Measurements from ENCODE around the gene GCSAM. TPM values are rescaled to one million over a fixed set of nuclear protein-coding genes. Genes with fewer than 3 reads are reported as not detected.

Gene GCSAM
- polyA plus RNA-seq, 1 of the 3 experiments (the other 2 are of a cell fraction): not detected

- Histone ChIP-seq H3K9me2 (no peaks in the 10 kb centered on the region), H4K20me1 (ENCODE audit: insufficient read depth) (no peaks in the 10 kb centered on the region), H2AFZ (ENCODE audit: low read depth) (peak within 1 kb of the TSS; percentile 99), H3K79me2 (ENCODE audit: insufficient read depth) (peaks cover 40% of the 10 kb centered on the region), H3K9ac (peak within 1 kb of the TSS; percentile 81), H3K27me3 (ENCODE audit: insufficient read depth) (no peaks in the 10 kb centered on the region), H3K9me3 (no peaks in the 10 kb centered on the region), H3K27ac (ENCODE audit: low read depth in 2 of 2, low read length in 1 of 2) (peak within 1 kb of the TSS in 1 of 2 experiments; percentile 77; a peak in 2 of 4 replicates), H3K4me1 (ENCODE audit: control insufficient read depth in 1 of 2, insufficient read depth in 2 of 2, low read depth in 1 of 2, low read length in 1 of 2) (peaks cover 5 to 10% of the 10 kb centered on the region in 2 experiments; a peak in 2 of 4 replicates), H3K36me3 (replicated peaks in 1 of 2; ENCODE audit: control insufficient read depth in 1 of 2, insufficient read depth in 2 of 2, low read length in 1 of 2) (no peaks in the 10 kb centered on the region), H3F3A (replicated peaks; ENCODE audit: insufficient read depth) (peaks cover 8% of the 10 kb centered on the region), H3K4me2 (peak within 1 kb of the TSS; percentile 86), H3K4me3 (ENCODE audit: low read depth in 2 of 2, low read length in 1 of 2) (peak within 1 kb of the TSS; percentile 60 to 69)
- TF ChIP-seq FOSL2 (IDR thresholded peaks at IDR 0.05; ENCODE audit: borderline replicate concordance, low read depth) (no peak), EP300 (IDR thresholded peaks at IDR 0.05; ENCODE audit: borderline replicate concordance in 1 of 2, low read depth in 1 of 2, low read length in 1 of 2) (no peak), GATA2 (CRISPR knock-in tag; IDR thresholded peaks at IDR 0.05) (no peak), NRF1 (IDR thresholded peaks at IDR 0.05; ENCODE audit: low read depth, low read length) (no peak), RCOR1 (IDR thresholded peaks at IDR 0.05; ENCODE audit: low read length) (no peak), CTCF (IDR thresholded peaks at IDR 0.05) (peak; percentile 28), EZH2phosphoT487 (IDR thresholded peaks at IDR 0.05; ENCODE audit: borderline replicate concordance, low read depth) (no peak), ELF1 (IDR thresholded peaks at IDR 0.05) (no peak), MXI1 (IDR thresholded peaks at IDR 0.05; ENCODE audit: low read depth, low read length) (peak; percentile 55; the same call in 1 of the 2 replicates), SIN3A (IDR thresholded peaks at IDR 0.05; ENCODE audit: borderline replicate concordance, low read depth, low read length) (no peak), PBX3 (IDR thresholded peaks at IDR 0.05) (no peak), TAF1 (IDR thresholded peaks at IDR 0.05; ENCODE audit: borderline replicate concordance, low read depth, low read length) (peak; percentile 65; the same call in 1 of the 2 replicates), JUND (IDR thresholded peaks at IDR 0.05) (no peak), CHD2 (IDR thresholded peaks at IDR 0.05; ENCODE audit: low read length, partially characterized antibody) (no peak), FOXM1 (IDR thresholded peaks at IDR 0.05; ENCODE audit: low read depth) (no peak), NFIC (IDR thresholded peaks at IDR 0.05; ENCODE audit: borderline replicate concordance) (no peak), RXRA (IDR thresholded peaks at IDR 0.05; ENCODE audit: borderline replicate concordance, low read depth) (no peak), POLR2AphosphoS5 (IDR thresholded peaks at IDR 0.05; ENCODE audit: low read depth, low read length) (peak; percentile 50; the same call in 1 of the 2 replicates), SMC3 (IDR thresholded peaks at IDR 0.05; ENCODE audit: low read depth, low read length) (no peak), TEAD4 (IDR thresholded peaks at IDR 0.05; ENCODE audit: borderline replicate concordance, insufficient read depth) (no peak)
- TF ChIP-seq, protein P1, sequence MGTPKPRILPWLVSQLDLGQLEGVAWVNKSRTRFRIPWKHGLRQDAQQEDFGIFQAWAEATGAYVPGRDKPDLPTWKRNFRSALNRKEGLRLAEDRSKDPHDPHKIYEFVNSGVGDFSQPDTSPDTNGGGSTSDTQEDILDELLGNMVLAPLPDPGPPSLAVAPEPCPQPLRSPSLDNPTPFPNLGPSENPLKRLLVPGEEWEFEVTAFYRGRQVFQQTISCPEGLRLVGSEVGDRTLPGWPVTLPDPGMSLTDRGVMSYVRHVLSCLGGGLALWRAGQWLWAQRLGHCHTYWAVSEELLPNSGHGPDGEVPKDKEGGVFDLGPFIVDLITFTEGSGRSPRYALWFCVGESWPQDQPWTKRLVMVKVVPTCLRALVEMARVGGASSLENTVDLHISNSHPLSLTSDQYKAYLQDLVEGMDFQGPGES (IDR thresholded peaks at IDR 0.05; ENCODE audit: low read depth, low read length): no peak
- TF ChIP-seq, protein P2, sequence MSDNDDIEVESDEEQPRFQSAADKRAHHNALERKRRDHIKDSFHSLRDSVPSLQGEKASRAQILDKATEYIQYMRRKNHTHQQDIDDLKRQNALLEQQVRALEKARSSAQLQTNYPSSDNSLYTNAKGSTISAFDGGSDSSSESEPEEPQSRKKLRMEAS (IDR thresholded peaks at IDR 0.05; ENCODE audit: low read depth): peak; percentile 93
- TF ChIP-seq, protein P3, sequence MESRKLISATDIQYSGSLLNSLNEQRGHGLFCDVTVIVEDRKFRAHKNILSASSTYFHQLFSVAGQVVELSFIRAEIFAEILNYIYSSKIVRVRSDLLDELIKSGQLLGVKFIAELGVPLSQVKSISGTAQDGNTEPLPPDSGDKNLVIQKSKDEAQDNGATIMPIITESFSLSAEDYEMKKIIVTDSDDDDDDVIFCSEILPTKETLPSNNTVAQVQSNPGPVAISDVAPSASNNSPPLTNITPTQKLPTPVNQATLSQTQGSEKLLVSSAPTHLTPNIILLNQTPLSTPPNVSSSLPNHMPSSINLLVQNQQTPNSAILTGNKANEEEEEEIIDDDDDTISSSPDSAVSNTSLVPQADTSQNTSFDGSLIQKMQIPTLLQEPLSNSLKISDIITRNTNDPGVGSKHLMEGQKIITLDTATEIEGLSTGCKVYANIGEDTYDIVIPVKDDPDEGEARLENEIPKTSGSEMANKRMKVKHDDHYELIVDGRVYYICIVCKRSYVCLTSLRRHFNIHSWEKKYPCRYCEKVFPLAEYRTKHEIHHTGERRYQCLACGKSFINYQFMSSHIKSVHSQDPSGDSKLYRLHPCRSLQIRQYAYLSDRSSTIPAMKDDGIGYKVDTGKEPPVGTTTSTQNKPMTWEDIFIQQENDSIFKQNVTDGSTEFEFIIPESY (IDR thresholded peaks at IDR 0.05; ENCODE audit: borderline replicate concordance, low read depth): no peak
- ChIA-PET CTCF (interaction anchor here (2.9 kb wide), 1 partner anchor 25 kb away, joined by 11 read pairs; no protein-coding TSS in a partner anchor), POLR2A (no interaction called here)
- 6% methylated on average over 16 of the region's 67 CpGs for WGBS (ENCODE audit: low lambda C conversion rate)
- DNase-seq: peak; percentile 94
These were observed 46.8 kb downstream of the GCSAM start, which contains the start of gene C3orf52 for GRCh38 chr3:112086076-112086854. Gene C3orf52, plus strand, starts transcription at chr3:112086389. Its CDS starts 19 bp downstream, at chr3:112086408.

Measured in SK-N-SH (cell line).